ENCODE measurements around the gene RBM48.

DNA sequence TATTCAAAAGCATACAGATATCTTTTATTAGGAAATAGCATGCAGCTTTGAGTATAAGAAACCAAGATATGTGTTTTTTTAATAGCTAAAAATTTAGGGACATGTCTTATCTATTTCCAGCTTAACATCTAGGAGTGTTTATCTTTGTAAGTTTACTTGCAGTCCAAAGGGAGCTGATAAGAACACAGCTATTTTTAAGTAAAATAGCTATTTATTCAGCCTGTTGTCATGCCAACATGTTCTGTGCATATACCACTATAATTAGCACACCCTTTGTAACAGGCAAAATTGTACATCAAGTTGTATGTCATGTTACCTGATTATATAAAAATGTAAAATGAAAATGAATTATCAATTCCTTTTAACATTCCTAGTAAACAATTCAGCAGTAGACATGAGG is 32.0 kb downstream of the RBM48 start:
- TF ChIP-seq, protein P1, sequence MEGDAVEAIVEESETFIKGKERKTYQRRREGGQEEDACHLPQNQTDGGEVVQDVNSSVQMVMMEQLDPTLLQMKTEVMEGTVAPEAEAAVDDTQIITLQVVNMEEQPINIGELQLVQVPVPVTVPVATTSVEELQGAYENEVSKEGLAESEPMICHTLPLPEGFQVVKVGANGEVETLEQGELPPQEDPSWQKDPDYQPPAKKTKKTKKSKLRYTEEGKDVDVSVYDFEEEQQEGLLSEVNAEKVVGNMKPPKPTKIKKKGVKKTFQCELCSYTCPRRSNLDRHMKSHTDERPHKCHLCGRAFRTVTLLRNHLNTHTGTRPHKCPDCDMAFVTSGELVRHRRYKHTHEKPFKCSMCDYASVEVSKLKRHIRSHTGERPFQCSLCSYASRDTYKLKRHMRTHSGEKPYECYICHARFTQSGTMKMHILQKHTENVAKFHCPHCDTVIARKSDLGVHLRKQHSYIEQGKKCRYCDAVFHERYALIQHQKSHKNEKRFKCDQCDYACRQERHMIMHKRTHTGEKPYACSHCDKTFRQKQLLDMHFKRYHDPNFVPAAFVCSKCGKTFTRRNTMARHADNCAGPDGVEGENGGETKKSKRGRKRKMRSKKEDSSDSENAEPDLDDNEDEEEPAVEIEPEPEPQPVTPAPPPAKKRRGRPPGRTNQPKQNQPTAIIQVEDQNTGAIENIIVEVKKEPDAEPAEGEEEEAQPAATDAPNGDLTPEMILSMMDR (optimal IDR thresholded peaks at IDR 0.05 in 1 of 3, IDR thresholded peaks at IDR 0.05 in 1 of 3, conservative IDR thresholded peaks at IDR 0.05 in 1 of 3; ENCODE audit: extremely low read depth in 1 of 3, insufficient read depth in 2 of 3, low read length in 3 of 3), result no peak
- no peak for TF ChIP-seq EZH2 (IDR thresholded peaks at IDR 0.05; ENCODE audit: low read length)
